NB4 (cell line): Measurements from ENCODE around the gene MECP2.

Experiments used
- CTCF ChIP-seq: IDR thresholded peaks from one replicate; pipeline ENCODE4 v1.5.1; 2012; ENCODE audit warnings: low read depth, low read length
- MAX ChIP-seq: IDR thresholded peaks from 2 replicates; pipeline ENCODE4 v1.6.1; 2011; ENCODE audit warnings: low read depth, low read length
- MYC ChIP-seq: IDR thresholded peaks from 2 replicates; pipeline ENCODE4 v1.6.1; 2011; ENCODE audit warnings: low read depth, low read length
- POLR2A ChIP-seq: IDR thresholded peaks from 2 replicates; pipeline ENCODE4 v1.6.1; 2011; ENCODE audit warnings: mild to moderate bottlenecking; ENCODE audit not compliant: insufficient read length; ENCODE audit errors: extremely low read depth

- TF ChIP-seq CTCF (no peak), POLR2A (no peak), MAX (no peak), MYC (no peak)
These were observed 104.4 kb downstream of the MECP2 start for GRCh38 chrX:153993079-153993478.
